NOMO-1 treated with DMSO at 0.1 percent for 48 hours (cell line): ENCODE results near the gene LPAR4.
A peak's percentile ranks its signal among the peaks of the same experiment; 100 is the strongest.
"Not testable (repeated sequence)": the region's sequence is repeated elsewhere in the genome, so short reads cannot be mapped to it uniquely, and the experiment has no call there.

ENCODE experiments used
- DNase-seq: peaks from one replicate; lab custom pipeline; 2025; ENCODE audit not compliant: unreplicated experiment; lab: John Stamatoyannopoulos, UW

Gene LPAR4

GRCh38 chrX:78747489-78747888, at the start of gene LPAR4:
TSS of gene LPAR4 (plus strand) at chrX:78747720. CDS start at chrX:78754870, 7,150 bp downstream.
- DNase-seq = no peak

GRCh38 chrX:78706071-78706470, 41.4 kb upstream of the LPAR4 start:
- DNase-seq = no peak

- peak; percentile 68 for DNase-seq
Measured at GRCh38 chrX:78708262-78708661, 39.3 kb upstream of the LPAR4 start.

- no peak for DNase-seq
Measured at GRCh38 chrX:78708816-78709215, 38.7 kb upstream of the LPAR4 start.

- DNase-seq = no peak
Measured at GRCh38 chrX:78710171-78710570, 37.3 kb upstream of the LPAR4 start.

GRCh38 chrX:78712336-78712735, 35.2 kb upstream of the LPAR4 start:
- DNase-seq = no peak

- peak; percentile 4 for DNase-seq
Measured at GRCh38 chrX:78725287-78725686, 22.2 kb upstream of the LPAR4 start.

GRCh38 chrX:78746496-78746895, 1.0 kb upstream of the LPAR4 start:
- no peak for DNase-seq

- DNase-seq = no peak
Measured at GRCh38 chrX:78747971-78748370, 451 bp downstream of the LPAR4 start.

- DNase-seq = no peak
Measured at GRCh38 chrX:78748846-78749245, 1.3 kb downstream of the LPAR4 start.

GRCh38 chrX:78753571-78753970, 6.1 kb downstream of the LPAR4 start:
- no peak for DNase-seq

GRCh38 chrX:78754917-78755316, 7.4 kb downstream of the LPAR4 start:
- DNase-seq = peak; percentile 87

- DNase-seq = no peak
Measured at GRCh38 chrX:78759081-78759480, 11.6 kb downstream of the LPAR4 start.

- DNase-seq = no peak
Measured at GRCh38 chrX:78769101-78769755, 21.7 kb downstream of the LPAR4 start.

- no peak for DNase-seq
Measured at GRCh38 chrX:78769946-78770345, 22.4 kb downstream of the LPAR4 start.

GRCh38 chrX:78796916-78797315, 49.4 kb downstream of the LPAR4 start:
- DNase-seq = no peak

- no peak for DNase-seq
Measured at GRCh38 chrX:78800114-78800513, 52.6 kb downstream of the LPAR4 start.

- no peak for DNase-seq
Measured at GRCh38 chrX:78800694-78801093, 53.2 kb downstream of the LPAR4 start.

GRCh38 chrX:78801522-78801921, 54.0 kb downstream of the LPAR4 start:
- DNase-seq = no peak

- not testable (repeated sequence) for DNase-seq
Measured at GRCh38 chrX:78802526-78802925, 55.0 kb downstream of the LPAR4 start.
